Lower leg skin (tissue), 3 donors: ENCODE measurements around the gene EIF2S2.

Experiments used
- POLR2A ChIP-seq, 2 donors: fragments of 450-650 bp; IDR thresholded peaks; one replicate each; pipeline ENCODE4 v1.6.1; 2016 to 2017; ENCODE audit warnings: antibody characterized with exemption in 2 of 2, mild to moderate bottlenecking in 1 of 2, moderate library complexity in 1 of 2
- TF ChIP-seq, protein P1 (sequence below), 3 donors: fragments of 450-650 bp; IDR thresholded peaks; one replicate each; pipeline ENCODE4 v1.5.1; 2016; ENCODE audit warnings: antibody characterized with exemption in 3 of 3, mild to moderate bottlenecking in 3 of 3, moderate library complexity in 2 of 3

DNA sequence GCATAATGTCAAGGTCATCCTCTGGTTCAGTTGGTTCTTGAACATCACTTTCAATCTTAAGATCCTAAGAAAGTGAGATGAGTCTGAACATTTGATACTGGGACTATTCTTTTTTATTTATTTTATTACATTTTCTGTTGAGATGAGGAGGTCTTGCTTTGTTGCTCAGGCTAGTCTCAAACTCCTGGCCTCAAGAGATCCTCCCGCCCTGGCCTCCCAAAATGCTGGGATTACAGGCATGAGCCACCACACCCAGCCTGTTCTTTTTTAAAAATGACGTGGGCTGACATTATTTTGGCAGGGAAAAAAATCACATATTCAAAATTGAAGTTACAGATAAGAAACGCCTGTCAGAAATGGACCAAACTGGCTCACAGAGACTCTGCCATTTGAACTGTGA is 13.5 kb downstream of the EIF2S2 start:
- TF ChIP-seq, protein P1, sequence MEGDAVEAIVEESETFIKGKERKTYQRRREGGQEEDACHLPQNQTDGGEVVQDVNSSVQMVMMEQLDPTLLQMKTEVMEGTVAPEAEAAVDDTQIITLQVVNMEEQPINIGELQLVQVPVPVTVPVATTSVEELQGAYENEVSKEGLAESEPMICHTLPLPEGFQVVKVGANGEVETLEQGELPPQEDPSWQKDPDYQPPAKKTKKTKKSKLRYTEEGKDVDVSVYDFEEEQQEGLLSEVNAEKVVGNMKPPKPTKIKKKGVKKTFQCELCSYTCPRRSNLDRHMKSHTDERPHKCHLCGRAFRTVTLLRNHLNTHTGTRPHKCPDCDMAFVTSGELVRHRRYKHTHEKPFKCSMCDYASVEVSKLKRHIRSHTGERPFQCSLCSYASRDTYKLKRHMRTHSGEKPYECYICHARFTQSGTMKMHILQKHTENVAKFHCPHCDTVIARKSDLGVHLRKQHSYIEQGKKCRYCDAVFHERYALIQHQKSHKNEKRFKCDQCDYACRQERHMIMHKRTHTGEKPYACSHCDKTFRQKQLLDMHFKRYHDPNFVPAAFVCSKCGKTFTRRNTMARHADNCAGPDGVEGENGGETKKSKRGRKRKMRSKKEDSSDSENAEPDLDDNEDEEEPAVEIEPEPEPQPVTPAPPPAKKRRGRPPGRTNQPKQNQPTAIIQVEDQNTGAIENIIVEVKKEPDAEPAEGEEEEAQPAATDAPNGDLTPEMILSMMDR (IDR thresholded peaks at IDR 0.05) = no peak
- TF ChIP-seq POLR2A (IDR thresholded peaks at IDR 0.05) = no peak
